Suprapubic skin (tissue), 4 donors: ENCODE data around the gene NFATC3. TPM values are rescaled to one million over a fixed set of nuclear protein-coding genes. Genes with fewer than 3 reads are reported as not detected.
A peak's percentile ranks its signal among the peaks of the same experiment; 100 is the strongest.

Experiments
- DNase-seq, 2 donors: peaks; one replicate each; pipeline ENCODE4 v3.0.0-alpha.2; 2019; ENCODE audit warnings: low spot score in 2 of 2
- H3K27ac ChIP-seq: fragments of 200-600 bp; sonication (generic); one replicate; pipeline ENCODE4 v1.5.1; 2019
- H3K27me3 ChIP-seq: fragments of 200-600 bp; sonication (generic); one replicate; pipeline ENCODE4 v1.5.1; 2019
- H3K36me3 ChIP-seq: fragments of 200-600 bp; sonication (generic); one replicate; pipeline ENCODE4 v1.5.1; 2019
- H3K4me1 ChIP-seq: fragments of 200-600 bp; sonication (generic); one replicate; pipeline ENCODE4 v1.5.1; 2019
- H3K4me3 ChIP-seq: fragments of 200-600 bp; sonication (generic); one replicate; pipeline ENCODE4 v1.5.1; 2019; ENCODE audit warnings: mild to moderate bottlenecking
- H3K9me3 ChIP-seq: fragments of 200-600 bp; sonication (generic); one replicate; pipeline ENCODE4 v1.5.1; 2019
- CTCF ChIP-seq, 2 donors: fragments of 200-600 bp in 1 of 2; fragments of 450-650 bp in 1 of 2; sonication (generic) in 1 of 2; IDR thresholded peaks; one replicate each; pipeline ENCODE4 v1.5.1; 2016 to 2019; ENCODE audit warnings: antibody characterized with exemption in 2 of 2, mild to moderate bottlenecking in 1 of 2, moderate library complexity in 1 of 2
- EP300 ChIP-seq: sonication (generic); formaldehyde crosslinking; IDR thresholded peaks from one replicate; pipeline ENCODE4 v1.6.1; 2017; ENCODE audit warnings: antibody characterized with exemption
- POLR2A ChIP-seq, 2 donors: fragments of 450-650 bp; IDR thresholded peaks; one replicate each; pipeline ENCODE4 v1.6.1; 2017; ENCODE audit warnings: antibody characterized with exemption in 2 of 2, mild to moderate bottlenecking in 2 of 2, moderate library complexity in 2 of 2
- POLR2AphosphoS5 ChIP-seq, 3 donors: sonication (generic); formaldehyde crosslinking; IDR thresholded peaks; one replicate each; pipeline ENCODE4 v1.6.1; 2017; ENCODE audit warnings: antibody characterized with exemption in 3 of 3
- WGBS: methylation state at CpG from one replicate; pipeline ENCODE4 v1.1.5; 2018; 5-methylcytosine and 5-hydroxymethylcytosine counted together
- total RNA-seq, 4 donors: library from RNA; depleted of rRNA; stranded (reverse); fragments of >200 nt; gene quantifications; one replicate each; pipeline ENCODE4 v1.1.0, GENCODE V29; 2016

The NFATC3 gene
- total RNA-seq, 4 donors from 2014 or later = 32.7 to 58.1 (median 36.9) TPM

- peak overlapping the region; percentile 0 for H3K27ac ChIP-seq
- H3K4me3 ChIP-seq = no peak overlapping the region
- peaks cover 52% of the 10 kb centered on the region for H3K36me3 ChIP-seq
- no peaks in the 10 kb centered on the region for H3K9me3 ChIP-seq
- H3K4me1 ChIP-seq = peaks cover 42% of the 10 kb centered on the region
- no peaks in the 10 kb centered on the region for H3K27me3 ChIP-seq
- WGBS = 90% methylated on average over 7 of the region's 7 CpGs
- TF ChIP-seq EP300 (no peak), POLR2AphosphoS5 (IDR thresholded peaks at IDR 0.05) (no peak), CTCF (IDR thresholded peaks at IDR 0.05) (no peak), POLR2A (IDR thresholded peaks at IDR 0.05) (no peak)
- no peak for DNase-seq
Measured at GRCh38 chr16:68077866-68078700, 7.1 kb upstream of the NFATC3 start.

- Histone ChIP-seq H3K36me3 (peaks cover 47% of the 10 kb centered on the region), H3K9me3 (no peaks in the 10 kb centered on the region), H3K4me3 (no peak overlapping the region), H3K27me3 (no peaks in the 10 kb centered on the region), H3K27ac (peak overlapping the region; percentile 0), H3K4me1 (peaks cover 50% of the 10 kb centered on the region)
- no peak for DNase-seq
- WGBS = 86% methylated on average over 1 of the region's 8 CpGs
- TF ChIP-seq EP300 = no peak
- TF ChIP-seq POLR2AphosphoS5 (IDR thresholded peaks at IDR 0.05) = no peak
- TF ChIP-seq POLR2A (IDR thresholded peaks at IDR 0.05) = no peak
- no peak for TF ChIP-seq CTCF (IDR thresholded peaks at IDR 0.05)
Measured at GRCh38 chr16:68078701-68079375, 6.3 kb upstream of the NFATC3 start.

- TF ChIP-seq CTCF (IDR thresholded peaks at IDR 0.05) (no peak), POLR2AphosphoS5 (IDR thresholded peaks at IDR 0.05) (no peak), POLR2A (IDR thresholded peaks at IDR 0.05) (no peak), EP300 (no peak)
- DNase-seq = no peak
- Histone ChIP-seq H3K4me3 (no peak overlapping the region), H3K27me3 (no peaks in the 10 kb centered on the region), H3K9me3 (no peaks in the 10 kb centered on the region), H3K36me3 (peaks cover 42% of the 10 kb centered on the region), H3K27ac (no peak overlapping the region), H3K4me1 (peaks cover 54% of the 10 kb centered on the region)
Measured at GRCh38 chr16:68079376-68079625, 5.9 kb upstream of the NFATC3 start.

GRCh38 chr16:68079626-68080344 lies 5.4 kb upstream of the NFATC3 start:
- Histone ChIP-seq H3K4me3 (no peak overlapping the region), H3K27ac (peak overlapping the region; percentile 73), H3K27me3 (no peaks in the 10 kb centered on the region), H3K4me1 (peaks cover 59% of the 10 kb centered on the region), H3K36me3 (peaks cover 39% of the 10 kb centered on the region), H3K9me3 (no peaks in the 10 kb centered on the region)
- peak; percentile 82 to 87 for DNase-seq
- no peak for TF ChIP-seq EP300
- no peak for TF ChIP-seq POLR2A (IDR thresholded peaks at IDR 0.05)
- no peak for TF ChIP-seq POLR2AphosphoS5 (IDR thresholded peaks at IDR 0.05)
- TF ChIP-seq CTCF (IDR thresholded peaks at IDR 0.05) = no peak
- WGBS = 44% methylated on average over 13 of the region's 13 CpGs
